ENCODE results near the gene FLT1. TPM values are rescaled to one million over a fixed set of nuclear protein-coding genes. Genes with fewer than 3 reads are reported as not detected.

Gene FLT1
- total RNA-seq, 1 donor from 2014 or later = 0.81 TPM

GRCh38 chr13:28375250-28375930, 119.5 kb downstream of the FLT1 start:
- Mint-ChIP-seq H3K9me3 (ENCODE audit: low read depth) (no peaks in the 10 kb centered on the region), H3K27me3 (peaks cover 8% of the 10 kb centered on the region), H3K4me1 (ENCODE audit: low read depth) (no peaks in the 10 kb centered on the region), H3K27ac (no peak overlapping the region), H3K4me3 (ENCODE audit: low read depth) (no peak overlapping the region), H3K36me3 (ENCODE audit: insufficient read depth) (no peaks in the 10 kb centered on the region)
- no peak for DNase-seq (ENCODE audit: low spot score, unreplicated experiment)
- no peak for TF ChIP-seq CTCF (IDR thresholded peaks at IDR 0.05; ENCODE audit: unreplicated experiment)

GRCh38 chr13:28373810-28374209, 121.1 kb downstream of the FLT1 start:
- H3K27me3 Mint-ChIP-seq = peaks cover 5% of the 10 kb centered on the region
- H3K4me3 Mint-ChIP-seq (ENCODE audit: low read depth) = no peak overlapping the region

GRCh38 chr13:28370448-28370847, 124.5 kb downstream of the FLT1 start:
- no peaks in the 10 kb centered on the region for H3K36me3 Mint-ChIP-seq (ENCODE audit: insufficient read depth)
- no peaks in the 10 kb centered on the region for H3K9me3 Mint-ChIP-seq (ENCODE audit: low read depth)
- H3K27me3 Mint-ChIP-seq = peaks cover 3% of the 10 kb centered on the region
- H3K4me3 Mint-ChIP-seq (ENCODE audit: low read depth) = no peak overlapping the region
- TF ChIP-seq CTCF (IDR thresholded peaks at IDR 0.05; ENCODE audit: unreplicated experiment) = no peak
- H3K27ac Mint-ChIP-seq = no peak overlapping the region
- DNase-seq (ENCODE audit: low spot score, unreplicated experiment) = no peak
- H3K4me1 Mint-ChIP-seq (ENCODE audit: low read depth) = no peaks in the 10 kb centered on the region

More at GRCh38 chr13:28373810-28374209, 121.1 kb downstream of the FLT1 start:
- H3K9me3 Mint-ChIP-seq (ENCODE audit: low read depth) = no peaks in the 10 kb centered on the region
- no peaks in the 10 kb centered on the region for H3K36me3 Mint-ChIP-seq (ENCODE audit: insufficient read depth)
- no peak for TF ChIP-seq CTCF (IDR thresholded peaks at IDR 0.05; ENCODE audit: unreplicated experiment)
- no peak overlapping the region for H3K27ac Mint-ChIP-seq
- no peak for DNase-seq (ENCODE audit: low spot score, unreplicated experiment)
- H3K4me1 Mint-ChIP-seq (ENCODE audit: low read depth) = no peaks in the 10 kb centered on the region

- Mint-ChIP-seq H3K36me3 (ENCODE audit: insufficient read depth) (no peaks in the 10 kb centered on the region), H3K27ac (peak overlapping the region; percentile 10), H3K4me3 (ENCODE audit: low read depth) (no peak overlapping the region), H3K27me3 (peaks cover 8% of the 10 kb centered on the region), H3K4me1 (ENCODE audit: low read depth) (peaks cover 14% of the 10 kb centered on the region), H3K9me3 (ENCODE audit: low read depth) (peaks cover 3% of the 10 kb centered on the region)
- no peak for TF ChIP-seq CTCF (IDR thresholded peaks at IDR 0.05; ENCODE audit: unreplicated experiment)
- DNase-seq (ENCODE audit: low spot score, unreplicated experiment) = no peak
These were observed 136.2 kb downstream of the FLT1 start for GRCh38 chr13:28358708-28359107.

- H3K9me3 Mint-ChIP-seq (ENCODE audit: low read depth) = peaks cover 3% of the 10 kb centered on the region
- H3K27ac Mint-ChIP-seq = no peak overlapping the region
- H3K36me3 Mint-ChIP-seq (ENCODE audit: insufficient read depth) = no peaks in the 10 kb centered on the region
- peaks cover 14% of the 10 kb centered on the region for H3K4me1 Mint-ChIP-seq (ENCODE audit: low read depth)
- no peak for TF ChIP-seq CTCF (IDR thresholded peaks at IDR 0.05; ENCODE audit: unreplicated experiment)
- peaks cover 8% of the 10 kb centered on the region for H3K27me3 Mint-ChIP-seq
- DNase-seq (ENCODE audit: low spot score, unreplicated experiment) = no peak
- no peak overlapping the region for H3K4me3 Mint-ChIP-seq (ENCODE audit: low read depth)
These were observed 137.0 kb downstream of the FLT1 start for GRCh38 chr13:28357911-28358433.

Measured in progenitor cell of endocrine pancreas (in vitro differentiated cells).